Astrocyte of the hippocampus (primary cell): ENCODE results near the gene MRE11.
"Not testable (repeated sequence)": the region's sequence is repeated elsewhere in the genome, so short reads cannot be mapped to it uniquely, and the experiment has no call there.

ENCODE experiments used
- DNase-seq: peaks from one replicate; pipeline ENCODE4 v3.0.0; 2011; ENCODE audit warnings: low read depth, low spot score

The MRE11 gene

DNA sequence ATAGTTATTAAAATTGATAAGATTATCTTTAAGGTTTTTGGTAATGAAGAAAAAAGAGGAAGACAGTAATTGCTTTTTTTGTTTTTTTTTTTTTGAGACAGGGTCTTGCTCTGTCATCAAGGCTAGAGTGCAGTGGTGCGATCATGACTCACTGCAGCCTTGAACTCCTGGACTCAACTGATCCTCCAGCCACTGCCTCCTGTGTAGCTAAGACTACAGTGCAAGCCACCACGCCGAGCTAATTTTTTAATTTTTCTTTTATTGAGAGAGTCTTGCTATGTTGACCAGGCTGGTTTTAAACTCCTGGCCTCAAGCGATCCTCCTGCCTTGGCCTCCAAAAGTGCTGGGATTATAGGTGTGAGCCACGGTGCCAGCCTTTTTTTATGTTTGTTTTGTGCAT, 12.9 kb upstream of the MRE11 start:
- DNase-seq: not testable (repeated sequence)

DNA sequence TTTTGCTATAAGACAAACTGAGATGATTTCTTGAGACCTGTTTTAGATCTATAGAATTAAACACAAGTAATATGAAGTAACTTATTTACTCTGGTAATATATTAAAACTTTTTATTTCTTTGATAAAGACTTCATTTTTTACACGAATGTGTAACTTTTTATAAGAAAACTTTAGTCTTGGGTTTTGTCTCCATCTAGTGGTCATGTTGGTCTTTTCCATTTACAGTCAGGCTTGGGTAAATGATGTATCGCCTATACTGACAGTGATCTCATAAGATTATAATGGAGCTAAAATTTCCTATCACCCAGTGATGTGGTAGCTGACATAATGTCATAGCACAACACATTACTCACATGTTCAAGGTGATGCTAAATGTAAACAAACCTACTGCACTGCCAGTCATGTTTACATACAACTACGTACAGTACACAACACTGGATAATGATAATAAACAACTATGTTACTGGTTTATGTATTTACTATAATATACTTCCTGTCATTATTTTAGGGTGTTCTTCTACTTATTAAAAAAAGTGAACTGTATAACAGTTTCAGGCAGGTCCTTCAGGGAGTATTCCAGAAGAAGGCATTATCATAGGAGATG, 11.1 kb upstream of the MRE11 start:
- peak; percentile 73 for DNase-seq

DNA sequence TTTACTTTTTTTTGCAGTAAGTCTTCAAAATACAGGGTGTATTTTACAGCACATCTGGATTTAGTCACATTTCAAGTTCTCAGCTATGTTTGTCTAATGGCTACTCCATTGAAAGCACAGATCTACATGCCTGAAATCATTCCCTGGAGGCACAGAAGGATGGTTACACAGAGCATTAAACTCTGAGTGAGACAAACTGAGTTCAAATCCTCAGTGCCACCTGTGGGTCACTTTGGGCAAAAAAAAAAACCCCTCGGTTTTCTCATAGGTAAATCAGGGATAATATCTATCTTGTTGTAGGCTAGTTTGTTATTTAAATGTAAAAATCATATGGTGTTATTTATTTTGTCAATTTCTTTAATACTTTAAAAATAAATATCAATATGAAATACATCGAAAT, 7.9 kb upstream of the MRE11 start:
- no peak for DNase-seq

DNA sequence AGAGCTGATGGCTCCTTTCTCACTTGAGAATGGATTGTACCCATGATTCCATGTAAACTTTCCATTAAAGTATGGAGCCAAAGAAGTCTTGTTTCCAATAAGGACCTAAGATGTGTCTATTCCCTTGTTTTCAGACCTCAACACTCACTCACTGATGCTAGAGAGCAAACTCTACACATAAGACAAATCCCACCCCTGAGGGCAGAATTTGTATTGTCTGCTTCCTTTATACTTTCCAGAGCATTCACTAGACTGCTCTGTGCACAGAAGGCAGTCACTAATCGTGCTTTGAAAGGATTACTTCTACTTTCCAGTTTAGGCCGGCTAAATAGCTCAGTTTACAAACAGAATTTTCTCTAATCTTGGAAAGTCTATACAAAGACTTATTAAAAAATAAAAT, 6.5 kb upstream of the MRE11 start:
- DNase-seq: no peak

DNA sequence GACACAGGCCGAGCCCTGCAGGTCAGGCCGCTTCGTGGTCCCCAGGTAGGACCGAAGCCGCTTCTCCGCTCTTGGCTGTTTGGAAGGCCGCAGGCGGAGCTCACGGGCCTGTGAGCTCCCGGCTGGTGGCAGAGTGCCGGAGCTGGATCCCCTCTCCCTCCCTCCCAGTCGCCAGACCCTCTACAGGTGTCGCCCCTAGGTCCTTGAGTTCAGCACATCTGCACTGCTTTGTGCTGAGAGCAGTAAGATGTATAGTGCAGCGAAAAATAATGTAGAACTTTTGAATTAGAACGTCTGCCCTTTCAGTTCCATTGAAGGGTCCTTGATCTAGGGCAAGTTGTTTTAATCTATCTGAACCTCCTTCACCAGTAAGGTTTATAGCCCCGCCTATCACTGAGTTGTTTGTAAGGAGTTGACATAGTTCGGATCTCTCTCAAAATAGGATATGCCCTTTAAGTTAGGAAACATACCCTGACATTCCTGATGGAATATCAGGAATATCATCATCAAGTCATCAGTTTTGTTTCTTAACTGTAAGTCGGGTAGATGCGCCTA, 559 bp upstream of the MRE11 start:
- DNase-seq: no peak

DNA sequence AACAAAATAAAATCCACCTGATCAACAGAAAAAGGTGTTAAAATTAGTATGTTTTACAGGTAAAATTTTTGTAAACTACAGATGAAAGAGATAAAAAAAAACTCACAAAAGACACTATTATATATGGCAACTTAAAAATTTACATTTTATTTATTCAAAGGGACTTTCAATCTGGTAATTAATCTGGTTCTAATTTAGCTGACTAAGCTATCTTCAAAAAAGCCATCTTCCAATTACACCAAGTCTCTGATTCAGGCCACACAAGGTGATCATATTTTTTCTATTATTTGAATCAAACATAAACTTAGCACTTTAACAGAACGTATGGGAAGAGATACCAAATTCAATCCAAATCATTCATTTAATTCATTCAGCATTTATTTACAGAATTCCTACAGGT, 7.6 kb downstream of the MRE11 start:
- no peak for DNase-seq

DNA sequence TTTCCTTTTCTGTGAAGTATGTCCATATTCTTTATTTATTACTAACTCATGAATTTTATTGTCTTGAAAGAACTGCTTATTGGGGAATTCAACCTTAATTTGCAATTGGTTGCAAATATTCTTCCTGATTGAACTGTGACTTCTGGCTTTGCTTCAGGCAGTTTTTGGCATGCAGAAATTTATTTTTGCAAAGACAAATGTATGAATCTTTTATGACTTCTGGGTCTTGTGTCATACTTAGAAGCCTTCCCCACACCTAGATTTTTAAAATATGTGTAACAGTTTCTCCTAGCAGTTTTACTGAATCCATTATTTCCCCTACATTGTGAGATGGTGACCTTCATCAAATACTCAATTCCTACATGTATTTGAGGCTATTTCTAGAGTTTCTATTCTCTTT, 12.3 kb downstream of the MRE11 start:
- no peak for DNase-seq

DNA sequence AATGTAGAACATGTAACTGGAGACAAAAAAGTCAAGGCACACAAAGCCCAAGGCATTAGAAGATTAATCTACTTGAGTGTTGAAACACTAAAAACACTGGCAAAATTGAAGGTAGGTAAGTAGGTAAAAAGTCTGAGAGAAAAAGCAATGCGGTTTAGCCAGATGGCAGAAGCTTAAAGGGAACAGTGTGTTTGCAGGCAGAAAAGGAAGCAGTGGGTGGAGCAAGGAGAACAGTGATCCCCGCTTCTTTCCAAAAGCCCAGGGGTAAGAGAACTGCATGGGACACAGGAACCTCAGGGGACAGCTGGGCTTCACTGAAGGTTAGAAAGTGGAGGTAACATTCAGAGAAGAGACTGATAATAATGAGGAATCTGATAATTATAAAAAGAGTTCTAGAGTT, 16.0 kb downstream of the MRE11 start:
- no peak for DNase-seq

DNA sequence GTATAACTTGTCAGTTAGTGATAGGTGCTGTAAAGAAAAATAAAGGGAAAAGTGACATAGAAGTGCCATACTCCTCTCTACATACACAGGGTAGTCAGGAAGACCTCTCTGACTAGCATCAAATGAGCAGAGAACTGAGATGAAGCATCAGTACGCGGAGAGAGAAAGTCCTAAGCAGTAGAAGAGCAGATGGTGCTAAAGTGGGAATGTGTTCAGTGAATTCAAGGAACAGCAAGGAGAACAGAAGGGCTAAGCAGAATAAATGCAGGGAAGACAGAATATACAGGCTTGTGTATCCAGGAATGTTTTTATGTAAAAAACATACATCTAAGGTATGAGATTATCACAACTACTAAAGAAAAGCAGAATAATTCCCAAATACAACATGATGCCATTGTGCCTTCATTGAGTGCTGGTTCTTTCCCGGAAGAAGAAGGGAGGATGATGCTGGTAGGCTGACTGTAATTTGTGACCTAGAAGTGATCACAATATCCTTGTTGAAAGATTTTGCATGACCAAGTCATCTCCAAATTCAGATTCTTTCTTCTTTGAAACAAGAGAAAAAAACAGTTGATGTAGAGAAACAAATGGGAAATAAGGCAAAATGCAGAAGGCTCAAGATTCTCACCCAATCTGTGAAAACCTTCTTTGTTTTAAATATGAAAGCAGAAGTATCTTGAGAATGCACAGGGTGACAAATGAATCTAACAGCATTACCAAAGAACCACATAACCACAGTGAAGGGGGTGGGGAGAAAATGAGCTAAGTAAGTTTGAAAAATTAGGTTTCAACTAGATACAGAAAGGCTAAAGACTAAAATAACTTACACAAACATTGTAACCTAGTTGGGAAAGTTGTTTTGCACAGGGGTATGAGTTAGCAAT, 20.5 kb downstream of the MRE11 start:
- DNase-seq: peak; percentile 80

DNA sequence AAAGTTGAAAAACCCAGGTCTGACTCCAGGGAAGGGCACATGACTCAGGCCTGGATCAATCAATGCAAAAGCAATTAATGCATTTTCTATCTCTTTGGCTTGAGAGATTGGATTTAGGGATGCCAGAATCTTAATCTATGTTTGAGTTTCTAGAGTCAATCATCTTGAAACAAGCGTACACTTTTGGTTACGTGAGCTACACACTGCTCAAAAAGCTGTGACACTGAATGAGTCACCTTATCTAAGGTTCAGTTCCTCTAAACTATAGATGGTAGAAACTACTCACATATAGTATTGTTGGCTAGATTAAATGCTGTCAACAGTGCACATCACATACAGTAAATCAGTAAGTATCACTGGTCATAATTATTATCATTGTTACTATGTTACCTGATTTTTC, 24.2 kb downstream of the MRE11 start:
- no peak for DNase-seq

DNA sequence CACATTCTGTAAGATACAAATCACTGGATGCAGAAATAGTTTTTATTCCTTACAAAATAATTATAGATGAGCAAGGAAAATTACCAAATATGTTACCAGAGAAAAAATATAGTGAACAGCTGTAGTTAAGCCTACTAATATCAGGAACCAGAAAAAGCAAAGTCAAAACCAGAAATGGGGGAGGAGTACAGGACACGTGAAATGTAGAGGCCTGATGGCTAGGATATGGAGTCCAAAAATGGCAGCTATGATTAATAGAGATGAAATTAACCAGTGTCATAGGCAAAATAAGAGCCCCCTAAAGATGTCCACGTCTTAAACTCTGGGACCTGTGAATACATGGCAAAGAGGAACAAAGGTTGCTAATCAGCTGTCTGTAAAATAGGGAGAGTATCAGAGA, 34.1 kb downstream of the MRE11 start:
- DNase-seq: no peak

DNA sequence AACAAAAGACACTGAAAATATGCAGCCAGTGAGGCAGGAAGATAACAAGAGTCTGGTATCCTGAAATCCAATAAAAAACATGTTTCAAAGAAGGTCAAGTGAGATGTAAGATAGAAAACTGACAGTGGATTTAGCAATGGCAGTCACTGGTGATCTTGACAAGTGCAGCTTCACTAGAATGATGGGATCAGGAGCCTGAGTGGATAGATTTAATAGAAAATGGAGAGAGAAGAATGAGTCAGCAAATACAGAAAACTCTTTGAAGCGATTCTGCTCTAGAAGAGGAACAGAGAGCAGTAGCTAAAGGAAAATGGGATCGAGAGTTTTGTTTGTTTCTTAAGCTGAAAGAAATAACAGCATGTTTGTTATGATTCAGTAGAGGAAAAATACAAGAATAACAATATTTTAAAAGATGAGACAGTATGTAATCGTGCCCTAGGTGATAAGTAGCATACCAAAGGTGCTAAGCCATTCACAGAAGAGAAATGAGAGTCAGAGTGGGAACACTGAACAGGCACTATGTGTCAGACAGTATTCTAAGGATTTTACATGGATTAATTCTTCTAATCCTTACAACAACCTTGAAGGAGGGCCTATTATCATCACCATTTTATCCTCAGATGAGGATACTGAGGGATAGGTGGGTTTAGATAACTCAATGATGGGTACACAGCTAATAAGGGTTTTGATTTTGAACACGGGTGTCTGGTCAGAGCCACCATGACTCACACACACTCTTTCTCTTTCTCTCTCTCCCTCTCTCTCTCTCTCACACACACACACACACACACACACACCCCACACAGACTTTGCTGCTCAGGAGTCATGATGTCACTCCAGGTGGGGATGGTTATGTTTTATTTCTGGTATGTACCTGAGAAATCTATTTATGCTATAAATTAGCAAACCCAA, 36.3 kb downstream of the MRE11 start:
- DNase-seq: peak; percentile 11

DNA sequence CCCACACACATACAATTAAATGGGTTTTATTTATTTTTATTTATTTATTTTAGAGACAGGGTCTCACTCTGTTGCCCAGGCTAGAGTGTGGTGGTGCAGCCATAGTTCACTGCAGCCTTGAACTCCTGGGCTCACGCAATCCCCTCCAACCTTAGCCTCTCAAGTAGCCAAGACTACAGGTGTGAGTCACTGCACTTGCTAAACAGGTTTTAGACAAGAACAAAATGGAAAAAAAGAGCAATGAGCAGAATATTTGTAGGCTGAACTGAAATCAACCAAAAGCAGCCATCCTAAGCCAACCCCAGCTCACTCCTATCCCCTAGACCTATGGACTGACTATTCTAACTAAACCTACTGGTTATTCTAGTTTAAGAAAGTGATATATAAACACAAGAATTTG, 37.8 kb downstream of the MRE11 start:
- no peak for DNase-seq

DNA sequence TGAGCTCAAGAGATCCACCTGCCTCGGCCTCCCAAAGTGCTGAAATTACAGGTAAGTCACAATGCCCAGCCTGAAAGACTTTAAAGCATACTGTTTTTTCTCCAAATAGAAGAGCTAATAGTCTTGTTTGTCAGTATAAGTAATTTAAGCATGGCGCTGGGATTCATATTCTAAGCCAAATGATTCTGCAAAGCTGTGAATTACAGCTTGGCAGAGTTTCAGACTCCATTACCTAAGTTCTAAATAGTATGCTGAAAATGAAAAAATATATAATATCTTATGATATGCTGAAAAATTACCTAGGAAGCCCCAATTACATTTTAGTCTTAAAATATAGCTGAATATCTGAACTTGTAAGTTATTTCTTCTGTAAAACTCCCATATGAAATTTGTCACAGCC, 39.3 kb downstream of the MRE11 start:
- no peak for DNase-seq

DNA sequence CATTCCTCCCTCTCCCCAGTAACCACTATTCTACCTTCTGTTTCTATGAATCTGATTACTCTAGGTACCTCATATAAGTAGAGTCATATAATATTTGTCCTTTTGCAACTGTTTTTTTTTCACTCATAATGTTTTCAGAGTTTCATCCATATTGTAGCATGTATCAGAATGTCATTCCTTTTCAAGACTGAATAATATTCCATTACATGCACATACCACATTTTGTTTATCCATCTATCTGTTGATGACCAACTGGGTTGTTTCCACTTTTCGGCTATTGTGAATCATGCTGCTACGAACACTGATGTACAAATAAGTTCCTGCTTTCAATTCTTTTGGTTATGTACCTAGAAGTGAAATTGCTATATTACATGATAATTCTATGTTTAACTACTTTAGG, 40.7 kb downstream of the MRE11 start:
- DNase-seq: no peak

DNA sequence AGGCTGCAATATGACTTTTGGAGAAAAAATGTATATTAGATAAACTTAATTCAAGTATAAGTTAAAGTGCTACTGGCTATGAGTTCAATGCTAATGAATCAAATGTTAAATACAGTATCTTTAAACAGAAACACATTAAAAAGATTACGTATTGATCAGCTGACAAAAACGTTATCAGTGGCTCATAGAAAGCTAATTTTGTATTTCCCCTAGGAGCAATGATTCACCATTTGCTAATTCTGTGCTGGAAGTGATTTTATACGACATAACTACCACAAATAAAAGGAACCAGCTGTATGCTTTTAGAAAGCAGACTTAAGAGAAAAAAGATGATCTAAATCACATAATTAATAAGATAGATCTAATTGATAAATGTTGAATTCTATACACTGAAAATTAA, 43.6 kb downstream of the MRE11 start:
- no peak for DNase-seq

DNA sequence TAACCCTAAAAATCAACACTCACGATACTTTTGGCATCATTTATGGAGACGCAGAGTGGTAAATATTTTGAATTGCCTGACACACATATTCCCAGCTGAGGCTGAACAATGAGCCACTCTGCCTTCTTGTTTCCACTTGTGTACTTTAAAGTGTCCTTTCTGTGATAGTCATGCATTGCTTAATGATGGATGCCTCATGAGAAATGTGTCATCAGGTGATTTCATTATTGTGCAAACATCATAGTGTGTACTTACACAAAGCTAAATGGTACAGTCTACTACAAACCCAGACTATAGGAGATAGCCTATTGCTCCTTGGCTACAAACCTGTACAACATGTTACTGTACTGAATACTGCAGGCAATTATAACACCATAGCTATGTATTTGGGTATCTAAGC, 44.2 kb downstream of the MRE11 start:
- DNase-seq: peak; percentile 16

DNA sequence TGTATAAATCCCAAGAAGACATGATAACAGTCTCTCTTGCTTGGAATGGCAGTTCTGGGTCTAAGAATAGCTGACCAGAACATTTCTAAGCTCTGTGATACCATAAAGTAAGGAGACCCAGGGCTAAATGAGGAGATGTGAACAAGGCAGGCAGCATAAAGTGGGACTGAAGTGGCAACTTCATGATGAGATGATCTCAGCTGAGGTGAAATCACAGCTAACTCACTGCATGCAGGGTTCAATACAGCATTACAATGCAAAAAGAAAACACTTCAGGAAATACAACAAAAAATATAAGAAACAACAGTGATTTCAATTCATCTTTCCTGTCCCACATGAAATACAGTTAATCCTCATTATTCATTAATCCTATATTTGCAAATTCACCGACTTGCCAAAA, 44.6 kb downstream of the MRE11 start:
- no peak for DNase-seq

DNA sequence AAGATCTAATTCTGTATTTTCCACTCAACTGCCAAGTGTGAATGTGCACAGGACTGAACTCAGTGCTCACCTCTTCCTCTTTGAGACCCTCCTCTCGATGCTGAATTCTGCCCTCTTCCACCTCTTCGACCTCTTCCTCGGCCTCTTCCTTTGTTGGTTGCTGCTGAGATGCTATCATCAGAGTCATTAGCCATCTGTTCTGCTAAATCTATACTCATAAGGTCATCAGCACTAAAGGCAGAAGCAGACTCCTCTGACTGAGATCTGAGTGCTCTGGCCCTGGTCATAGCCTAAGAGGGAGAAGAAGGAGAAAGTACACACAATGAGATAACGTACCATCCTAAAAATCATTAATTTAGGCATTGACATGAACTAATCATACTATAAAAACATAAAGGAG, 46.5 kb downstream of the MRE11 start:
- DNase-seq: no peak

DNA sequence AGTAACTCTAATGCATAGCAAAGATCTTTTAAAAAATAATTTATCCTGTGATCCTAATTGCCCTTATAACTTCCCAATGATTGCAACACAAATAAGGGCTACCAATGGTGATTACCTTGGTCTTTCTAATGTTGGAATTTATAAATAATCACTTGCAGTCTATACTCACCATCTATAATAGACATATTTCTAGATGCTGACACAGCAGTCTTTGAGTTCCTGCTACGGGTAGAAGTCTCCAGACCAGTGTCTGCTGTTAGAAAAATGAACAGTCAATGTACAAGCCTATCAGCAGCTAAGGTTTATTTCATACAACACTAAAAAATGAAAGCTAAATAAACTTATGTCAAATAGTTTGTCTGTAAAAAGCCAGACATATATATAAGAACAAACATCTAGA, 48.0 kb downstream of the MRE11 start:
- DNase-seq: no peak

DNA sequence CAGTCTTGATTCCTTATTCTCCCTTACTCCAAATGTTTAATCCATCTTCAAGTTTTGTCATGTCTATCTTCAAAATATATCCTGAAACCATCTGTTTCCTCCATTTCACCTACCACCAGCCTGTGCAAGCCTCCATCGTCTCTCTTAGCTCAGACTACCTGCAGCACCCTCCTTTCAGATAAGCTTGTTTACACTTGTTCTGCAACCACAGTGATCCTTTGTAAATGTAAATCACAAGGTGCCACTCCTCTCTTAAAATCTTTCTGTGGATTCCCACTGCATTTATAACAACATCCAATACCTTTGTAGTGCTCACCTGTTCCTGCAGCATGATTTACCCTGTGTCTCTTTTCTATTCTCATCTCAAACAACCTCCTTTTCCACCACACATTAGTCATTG, 60.6 kb downstream of the MRE11 start:
- DNase-seq: no peak

DNA sequence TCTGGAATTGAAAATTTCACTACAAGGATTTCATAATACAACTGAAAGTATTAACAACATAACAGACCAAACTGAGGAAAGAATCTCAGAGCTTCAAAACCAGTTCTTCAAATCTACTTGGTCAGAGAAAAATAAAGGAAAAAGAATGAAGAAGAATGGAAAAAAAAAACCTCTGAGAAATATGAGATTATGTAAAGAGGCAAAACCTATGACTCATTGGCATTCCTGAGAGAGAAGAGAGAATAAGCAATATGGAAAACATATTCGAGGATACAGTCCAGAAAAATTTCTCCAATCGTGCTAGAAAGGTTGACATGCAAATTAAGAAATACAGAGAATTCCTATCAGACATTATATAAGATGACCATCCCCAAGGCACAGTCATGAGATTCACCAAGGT, 69.0 kb downstream of the MRE11 start:
- no peak for DNase-seq
